WTC11 (cell line): ENCODE data around the gene CNN2.

Experiments used
- IRF2 ChIP-seq: sonication (generic); formaldehyde crosslinking; IDR thresholded peaks from 2 replicates; pipeline ENCODE4 v1.8.0; 2022; ENCODE audit warnings: low read depth, missing genetic modification reagents, borderline replicate concordance
- ZNF121 ChIP-seq: sonication (generic); formaldehyde crosslinking; IDR thresholded peaks from 2 replicates; pipeline ENCODE4 v1.8.0; 2023; ENCODE audit warnings: missing genetic modification reagents
- ZNF138 ChIP-seq: sonication (generic); formaldehyde crosslinking; conservative IDR thresholded peaks from 2 replicates; pipeline ENCODE4 v1.8.1; 2022; ENCODE audit warnings: mild to moderate bottlenecking, moderate library complexity, missing genetic modification reagents
- TF ChIP-seq, protein P1 (sequence below): fragments of 200-600 bp; IDR thresholded peaks from 2 replicates; pipeline ENCODE4 v1.8.0; 2022; ENCODE audit warnings: antibody characterized with exemption
- TF ChIP-seq, protein P2 (sequence below): sonication (generic); formaldehyde crosslinking; IDR thresholded peaks from 2 replicates; pipeline ENCODE4 v1.8.0; 2023; ENCODE audit warnings: missing genetic modification reagents, mild to moderate bottlenecking, borderline replicate concordance
- TF ChIP-seq, protein P3 (sequence below): sonication (generic); formaldehyde crosslinking; IDR thresholded peaks from 2 replicates; pipeline ENCODE4 v1.8.0; 2022; ENCODE audit warnings: mild to moderate bottlenecking, missing genetic modification reagents

DNA sequence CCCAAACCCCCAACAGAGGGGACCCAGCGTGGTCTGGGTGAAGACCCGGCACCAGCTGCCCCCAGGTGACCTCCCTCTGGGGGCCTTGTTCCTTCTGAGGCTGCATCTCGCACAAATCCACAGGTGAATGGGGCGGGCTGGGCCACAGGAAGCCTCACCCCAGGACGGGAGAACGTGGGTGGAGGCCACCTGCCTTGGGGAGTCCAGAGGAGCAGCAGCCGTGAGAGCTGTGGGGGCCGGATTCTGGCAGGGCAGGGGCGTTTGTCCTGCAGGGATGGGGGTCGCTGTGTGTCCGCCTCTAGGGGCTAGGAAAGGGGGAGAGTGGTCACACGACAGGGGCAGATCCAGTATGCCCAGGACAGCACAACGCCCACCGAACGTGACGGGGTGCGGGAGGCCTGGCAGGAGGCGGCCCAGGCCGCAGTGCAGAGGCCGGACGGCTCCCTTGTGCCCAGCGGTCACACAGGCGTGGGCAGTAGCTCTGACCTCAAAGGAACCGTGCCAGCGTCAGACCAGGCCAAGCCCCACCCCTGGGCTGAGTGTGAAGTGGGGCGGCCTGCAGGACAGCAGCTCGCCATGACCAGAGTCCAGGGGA is 62.1 kb downstream of the CNN2 start:
- TF ChIP-seq, protein P1, sequence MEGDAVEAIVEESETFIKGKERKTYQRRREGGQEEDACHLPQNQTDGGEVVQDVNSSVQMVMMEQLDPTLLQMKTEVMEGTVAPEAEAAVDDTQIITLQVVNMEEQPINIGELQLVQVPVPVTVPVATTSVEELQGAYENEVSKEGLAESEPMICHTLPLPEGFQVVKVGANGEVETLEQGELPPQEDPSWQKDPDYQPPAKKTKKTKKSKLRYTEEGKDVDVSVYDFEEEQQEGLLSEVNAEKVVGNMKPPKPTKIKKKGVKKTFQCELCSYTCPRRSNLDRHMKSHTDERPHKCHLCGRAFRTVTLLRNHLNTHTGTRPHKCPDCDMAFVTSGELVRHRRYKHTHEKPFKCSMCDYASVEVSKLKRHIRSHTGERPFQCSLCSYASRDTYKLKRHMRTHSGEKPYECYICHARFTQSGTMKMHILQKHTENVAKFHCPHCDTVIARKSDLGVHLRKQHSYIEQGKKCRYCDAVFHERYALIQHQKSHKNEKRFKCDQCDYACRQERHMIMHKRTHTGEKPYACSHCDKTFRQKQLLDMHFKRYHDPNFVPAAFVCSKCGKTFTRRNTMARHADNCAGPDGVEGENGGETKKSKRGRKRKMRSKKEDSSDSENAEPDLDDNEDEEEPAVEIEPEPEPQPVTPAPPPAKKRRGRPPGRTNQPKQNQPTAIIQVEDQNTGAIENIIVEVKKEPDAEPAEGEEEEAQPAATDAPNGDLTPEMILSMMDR = no peak
- TF ChIP-seq, protein P2, sequence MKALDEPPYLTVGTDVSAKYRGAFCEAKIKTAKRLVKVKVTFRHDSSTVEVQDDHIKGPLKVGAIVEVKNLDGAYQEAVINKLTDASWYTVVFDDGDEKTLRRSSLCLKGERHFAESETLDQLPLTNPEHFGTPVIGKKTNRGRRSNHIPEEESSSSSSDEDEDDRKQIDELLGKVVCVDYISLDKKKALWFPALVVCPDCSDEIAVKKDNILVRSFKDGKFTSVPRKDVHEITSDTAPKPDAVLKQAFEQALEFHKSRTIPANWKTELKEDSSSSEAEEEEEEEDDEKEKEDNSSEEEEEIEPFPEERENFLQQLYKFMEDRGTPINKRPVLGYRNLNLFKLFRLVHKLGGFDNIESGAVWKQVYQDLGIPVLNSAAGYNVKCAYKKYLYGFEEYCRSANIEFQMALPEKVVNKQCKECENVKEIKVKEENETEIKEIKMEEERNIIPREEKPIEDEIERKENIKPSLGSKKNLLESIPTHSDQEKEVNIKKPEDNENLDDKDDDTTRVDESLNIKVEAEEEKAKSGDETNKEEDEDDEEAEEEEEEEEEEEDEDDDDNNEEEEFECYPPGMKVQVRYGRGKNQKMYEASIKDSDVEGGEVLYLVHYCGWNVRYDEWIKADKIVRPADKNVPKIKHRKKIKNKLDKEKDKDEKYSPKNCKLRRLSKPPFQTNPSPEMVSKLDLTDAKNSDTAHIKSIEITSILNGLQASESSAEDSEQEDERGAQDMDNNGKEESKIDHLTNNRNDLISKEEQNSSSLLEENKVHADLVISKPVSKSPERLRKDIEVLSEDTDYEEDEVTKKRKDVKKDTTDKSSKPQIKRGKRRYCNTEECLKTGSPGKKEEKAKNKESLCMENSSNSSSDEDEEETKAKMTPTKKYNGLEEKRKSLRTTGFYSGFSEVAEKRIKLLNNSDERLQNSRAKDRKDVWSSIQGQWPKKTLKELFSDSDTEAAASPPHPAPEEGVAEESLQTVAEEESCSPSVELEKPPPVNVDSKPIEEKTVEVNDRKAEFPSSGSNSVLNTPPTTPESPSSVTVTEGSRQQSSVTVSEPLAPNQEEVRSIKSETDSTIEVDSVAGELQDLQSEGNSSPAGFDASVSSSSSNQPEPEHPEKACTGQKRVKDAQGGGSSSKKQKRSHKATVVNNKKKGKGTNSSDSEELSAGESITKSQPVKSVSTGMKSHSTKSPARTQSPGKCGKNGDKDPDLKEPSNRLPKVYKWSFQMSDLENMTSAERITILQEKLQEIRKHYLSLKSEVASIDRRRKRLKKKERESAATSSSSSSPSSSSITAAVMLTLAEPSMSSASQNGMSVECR (CRISPR knock-in tag) = no peak
- no peak for TF ChIP-seq ZNF138 (CRISPR knock-in tag)
- TF ChIP-seq, protein P3, sequence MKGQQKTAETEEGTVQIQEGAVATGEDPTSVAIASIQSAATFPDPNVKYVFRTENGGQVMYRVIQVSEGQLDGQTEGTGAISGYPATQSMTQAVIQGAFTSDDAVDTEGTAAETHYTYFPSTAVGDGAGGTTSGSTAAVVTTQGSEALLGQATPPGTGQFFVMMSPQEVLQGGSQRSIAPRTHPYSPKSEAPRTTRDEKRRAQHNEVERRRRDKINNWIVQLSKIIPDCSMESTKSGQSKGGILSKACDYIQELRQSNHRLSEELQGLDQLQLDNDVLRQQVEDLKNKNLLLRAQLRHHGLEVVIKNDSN (CRISPR knock-in tag) = no peak
- TF ChIP-seq ZNF121 (CRISPR knock-in tag) = no peak
- TF ChIP-seq IRF2 = no peak
